IMR-90 (cell line): ENCODE data around the gene CHL1. TPM values are rescaled to one million over a fixed set of nuclear protein-coding genes. Genes with fewer than 3 reads are reported as not detected.

Experiments
- ATAC-seq: fragments of 200-7000 bp; cut with Tn5 transposase; 2 replicates; pipeline ENCODE4 v1.9.1; 2020; ENCODE audit warnings: low read depth, mild to moderate bottlenecking, moderate library complexity
- BruUV-seq: library from RNA; stranded (reverse); fragments of 400-500 nt; replicated peaks from 2 replicates; lab custom pipeline; 2021; lab: Mats Ljungman, UMichigan
- CTCF ChIA-PET: fragments of 300-600 bp; formaldehyde crosslinking; extraction: SDS; loops from one replicate; lab custom pipeline; 2021; ENCODE audit warnings: antibody characterized with exemption; lab: Yijun Ruan, JAX
- POLR2A ChIA-PET: fragments of 300-600 bp; sonication (Branson Sonifier 250); formaldehyde crosslinking; loops from one replicate; lab custom pipeline; 2022; ENCODE audit warnings: antibody characterized with exemption; ENCODE audit not compliant: unreplicated experiment; lab: Charles Lee
- DNase-seq: peaks from one replicate; pipeline ENCODE4 v3.0.0; 2013
- H2AFZ ChIP-seq: replicated peaks from 2 replicates; pipeline ENCODE3; 2013; ENCODE audit warnings: low read length, mild to moderate bottlenecking; ENCODE audit not compliant: poor library complexity
- H2AK5ac ChIP-seq: 2 replicates; pipeline ENCODE4 v1.6.1; 2013; ENCODE audit warnings: low read depth, low read length, inconsistent platforms
- H2AK9ac ChIP-seq: replicated peaks from 2 replicates; pipeline ENCODE3; 2013; ENCODE audit warnings: mild to moderate bottlenecking, low read depth, low read length, moderate library complexity; ENCODE audit not compliant: poor library complexity
- H2BK120ac ChIP-seq: 2 replicates; pipeline ENCODE4 v1.6.1; 2013; ENCODE audit warnings: low read depth, low read length, inconsistent platforms
- H2BK15ac ChIP-seq: 3 replicates; pipeline ENCODE4 v1.6.1; 2013; ENCODE audit warnings: low read depth, low read length, inconsistent platforms
- H2BK20ac ChIP-seq: 2 replicates; pipeline ENCODE4 v1.6.1; 2013; ENCODE audit warnings: low read depth, mild to moderate bottlenecking, inconsistent platforms, low read length, moderate library complexity
- H2BK5ac ChIP-seq: 2 replicates; pipeline ENCODE4 v1.6.1; 2013; ENCODE audit warnings: mild to moderate bottlenecking, low read depth, low read length, inconsistent platforms; ENCODE audit not compliant: poor library complexity, severe bottlenecking
- H3K14ac ChIP-seq: replicated peaks from 2 replicates; pipeline ENCODE4 v1.6.1; 2013; ENCODE audit warnings: low read depth, low read length, inconsistent platforms
- H3K18ac ChIP-seq: 2 replicates; pipeline ENCODE4 v1.6.1; 2013; ENCODE audit warnings: low read depth, low read length, control low read depth
- H3K23ac ChIP-seq: 2 replicates; pipeline ENCODE4 v1.6.1; 2013; ENCODE audit warnings: low read depth, low read length, inconsistent platforms
- H3K27ac ChIP-seq: 2 replicates; pipeline ENCODE4 v1.5.1; 2013; ENCODE audit warnings: mild to moderate bottlenecking, control low read depth, low read length; ENCODE audit not compliant: insufficient read depth
- H3K27me3 ChIP-seq: 2 replicates; pipeline ENCODE4 v1.6.1; 2013; ENCODE audit warnings: low read length; ENCODE audit not compliant: control insufficient read depth, insufficient read depth
- H3K36me3 ChIP-seq: 2 replicates; pipeline ENCODE4 v1.6.1; 2013; ENCODE audit warnings: low read length, mixed read lengths; ENCODE audit not compliant: control insufficient read depth, insufficient read depth
- H3K4ac ChIP-seq: 2 replicates; pipeline ENCODE4 v1.6.1; 2013; ENCODE audit warnings: low read depth, low read length, inconsistent platforms
- H3K4me1 ChIP-seq: 2 replicates; pipeline ENCODE4 v1.6.1; 2013; ENCODE audit warnings: low read length, mixed read lengths; ENCODE audit not compliant: control insufficient read depth, insufficient read depth
- H3K4me2 ChIP-seq: 2 replicates; pipeline ENCODE4 v1.6.1; 2013; ENCODE audit warnings: low read depth, mild to moderate bottlenecking, control low read depth, low read length, moderate library complexity
- H3K4me3 ChIP-seq: 2 replicates; pipeline ENCODE4 v1.5.1; 2013; ENCODE audit warnings: low read depth, mild to moderate bottlenecking, control low read depth, low read length, moderate library complexity; ENCODE audit not compliant: insufficient read depth
- H3K56ac ChIP-seq: 2 replicates; pipeline ENCODE4 v1.6.1; 2013; ENCODE audit warnings: low read length, inconsistent platforms; ENCODE audit not compliant: insufficient read depth; ENCODE audit errors: extremely low read depth
- H3K79me1 ChIP-seq, 2 experiments: 2 replicates each; pipeline ENCODE4 v1.6.1; 2013; ENCODE audit warnings: low read length in 2 of 2, inconsistent platforms in 1 of 2, low read depth in 1 of 2
- H3K9ac ChIP-seq: 2 replicates; pipeline ENCODE4 v1.6.1; 2013; ENCODE audit warnings: low read depth, low read length, control low read depth
- H3K9me1 ChIP-seq: 2 replicates; pipeline ENCODE4 v1.6.1; 2013; ENCODE audit warnings: low read length, inconsistent platforms; ENCODE audit not compliant: insufficient read depth
- H3K9me3 ChIP-seq: 2 replicates; pipeline ENCODE4 v1.6.1; 2013; ENCODE audit warnings: low read length; ENCODE audit not compliant: control insufficient read depth, insufficient read depth
- H4K20me1 ChIP-seq: 2 replicates; pipeline ENCODE4 v1.6.1; 2013; ENCODE audit warnings: low read length, inconsistent platforms; ENCODE audit not compliant: insufficient read depth
- H4K5ac ChIP-seq: 2 replicates; pipeline ENCODE4 v1.6.1; 2013; ENCODE audit warnings: mild to moderate bottlenecking, low read depth, low read length, control low read depth
- H4K8ac ChIP-seq, 2 experiments: 2 replicates each; pipeline ENCODE4 v1.6.1; 2013; ENCODE audit warnings: low read depth in 2 of 2, low read length in 2 of 2, control low read depth in 1 of 2, inconsistent platforms in 1 of 2
- H4K91ac ChIP-seq: 2 replicates; pipeline ENCODE4 v1.6.1; 2013; ENCODE audit warnings: low read depth, low read length, inconsistent platforms; ENCODE audit not compliant: insufficient read depth
- BHLHE40 ChIP-seq: fragments of 150-350 bp; IDR thresholded peaks from 2 replicates; pipeline ENCODE4 v1.6.1; 2016; ENCODE audit warnings: mild to moderate bottlenecking, low read depth, low read length
- CEBPB ChIP-seq: IDR thresholded peaks from 2 replicates; pipeline ENCODE4 v1.6.1; 2012; ENCODE audit warnings: low read depth, low read length, improper control_type of control experiment
- ELK1 ChIP-seq: fragments of 150-350 bp; IDR thresholded peaks from 2 replicates; pipeline ENCODE4 v1.6.1; 2016; ENCODE audit warnings: low read depth, mild to moderate bottlenecking, low read length, moderate library complexity, borderline replicate concordance
- MAFK ChIP-seq: IDR thresholded peaks from 2 replicates; pipeline ENCODE4 v1.6.1; 2012; ENCODE audit warnings: low read depth, low read length, improper control_type of control experiment
- WGBS, 2 experiments: methylation state at CpG; one replicate each; pipeline versions ENCODE4 v1.1.5 to v1.1.7; 2013; ENCODE audit warnings: missing lambda C conversion rate in 2 of 2; ENCODE audit not compliant: insufficient read length in 1 of 2; ENCODE audit errors: extremely low coverage in 2 of 2; 5-methylcytosine and 5-hydroxymethylcytosine counted together
- dilution Hi-C: fragments of 300-500 bp; cut with HindIII; formaldehyde crosslinking; loops from one replicate; pipeline ENCODE4 v1.14.3; 2018; ENCODE audit warnings: low sequenced_read_pairs; ENCODE audit not compliant: unreplicated experiment
- in situ Hi-C: fragments of 300-500 bp; cut with MboI; formaldehyde crosslinking; loops from 3 replicates; pipeline ENCODE4 v1.14.3; 2019; ENCODE audit warnings: low sequenced_read_pairs, inconsistent platforms, mixed read lengths
- intact Hi-C: fragments of 100-400 bp; cut with micrococcal nuclease; formaldehyde crosslinking; loops from 2 replicates; pipeline ENCODE4 v1.10.0; 2022
- polyA plus RNA-seq, 3 experiments: library from polyadenylated mRNA; depleted of rRNA; stranded (reverse); fragments of >200 nt; gene quantifications; 2 replicates each; pipeline ENCODE4 v1.2.3, GENCODE V29; 2012; ENCODE audit warnings: low replicate concordance in 1 of 3
- total RNA-seq: library from RNA; depleted of rRNA; stranded (reverse); fragments of >200 nt; gene quantifications from 2 replicates; pipeline ENCODE4 v1.2.3, GENCODE V29; 2012
- TF ChIP-seq, protein P1 (sequence below): conservative IDR thresholded peaks from 2 replicates; pipeline ENCODE4 v1.5.1; 2012; ENCODE audit warnings: mild to moderate bottlenecking, low read depth, low read length, improper control_type of control experiment

CHL1 gene
- total and polyA plus RNA-seq, 2 of the 4 experiments (the other 2 are of a cell fraction) = 0.38 to 1.6 TPM

DNA sequence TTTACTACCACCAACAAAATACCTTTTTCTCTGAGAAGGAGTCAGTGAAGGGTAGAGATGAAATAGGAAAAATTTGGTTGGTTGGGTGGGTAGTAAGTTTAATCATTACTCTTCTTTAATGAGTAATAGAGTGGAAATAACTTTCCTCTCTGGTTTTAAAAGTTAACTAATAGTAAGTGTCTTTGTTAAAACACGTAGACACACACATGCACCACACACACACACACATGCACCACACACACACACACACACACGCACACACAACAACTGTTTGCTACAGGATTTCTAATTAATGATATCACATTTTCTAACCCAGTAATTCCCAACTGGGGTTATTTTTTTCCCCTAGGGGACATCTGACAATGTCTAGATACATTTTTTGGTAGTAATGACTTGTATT is 84.1 kb downstream of the CHL1 start:
- Histone ChIP-seq H2AFZ (no peak overlapping the region), H3K56ac (no peak overlapping the region), H3K4me2 (no peak overlapping the region), H3K9me3 (no peaks in the 10 kb centered on the region), H3K18ac (no peak overlapping the region), H3K4ac (no peak overlapping the region), H4K91ac (no peak overlapping the region), H3K4me1 (no peaks in the 10 kb centered on the region), H3K14ac (no peak overlapping the region), H3K9ac (no peak overlapping the region), H3K79me1 (no peaks in the 10 kb centered on the region), H2AK9ac (no peak overlapping the region), H3K27me3 (no peaks in the 10 kb centered on the region), H4K20me1 (no peaks in the 10 kb centered on the region), H2BK120ac (no peak overlapping the region), H4K5ac (no peak overlapping the region), H3K36me3 (no peaks in the 10 kb centered on the region), H3K23ac (no peak overlapping the region), H2BK5ac (no peak overlapping the region), H3K9me1 (no peaks in the 10 kb centered on the region), H4K8ac (no peak overlapping the region), H3K27ac (no peak overlapping the region), H3K4me3 (no peak overlapping the region), H2AK5ac (no peak overlapping the region), H2BK15ac (no peak overlapping the region), H2BK20ac (no peak overlapping the region)
- in situ Hi-C loops (no loop called here), dilution Hi-C loops (no loop called here), intact Hi-C loops (no loop called here)
- no peak for ATAC-seq
- ChIA-PET CTCF (no interaction called here), POLR2A (no interaction called here)
- no CpG with 5 or more reads among the region's 2 CpGs for WGBS, 2 experiments
- DNase-seq = no peak
- no TSS peak for BruUV-seq
- no peak for TF ChIP-seq BHLHE40
- no peak for TF ChIP-seq CEBPB
- TF ChIP-seq MAFK = no peak
- TF ChIP-seq, protein P1, sequence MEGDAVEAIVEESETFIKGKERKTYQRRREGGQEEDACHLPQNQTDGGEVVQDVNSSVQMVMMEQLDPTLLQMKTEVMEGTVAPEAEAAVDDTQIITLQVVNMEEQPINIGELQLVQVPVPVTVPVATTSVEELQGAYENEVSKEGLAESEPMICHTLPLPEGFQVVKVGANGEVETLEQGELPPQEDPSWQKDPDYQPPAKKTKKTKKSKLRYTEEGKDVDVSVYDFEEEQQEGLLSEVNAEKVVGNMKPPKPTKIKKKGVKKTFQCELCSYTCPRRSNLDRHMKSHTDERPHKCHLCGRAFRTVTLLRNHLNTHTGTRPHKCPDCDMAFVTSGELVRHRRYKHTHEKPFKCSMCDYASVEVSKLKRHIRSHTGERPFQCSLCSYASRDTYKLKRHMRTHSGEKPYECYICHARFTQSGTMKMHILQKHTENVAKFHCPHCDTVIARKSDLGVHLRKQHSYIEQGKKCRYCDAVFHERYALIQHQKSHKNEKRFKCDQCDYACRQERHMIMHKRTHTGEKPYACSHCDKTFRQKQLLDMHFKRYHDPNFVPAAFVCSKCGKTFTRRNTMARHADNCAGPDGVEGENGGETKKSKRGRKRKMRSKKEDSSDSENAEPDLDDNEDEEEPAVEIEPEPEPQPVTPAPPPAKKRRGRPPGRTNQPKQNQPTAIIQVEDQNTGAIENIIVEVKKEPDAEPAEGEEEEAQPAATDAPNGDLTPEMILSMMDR = no peak
- TF ChIP-seq ELK1 = no peak
